Upper lobe of right lung (tissue), 1 donor: Measurements from ENCODE around the gene PRMT6. TPM values are rescaled to one million over a fixed set of nuclear protein-coding genes. Genes with fewer than 3 reads are reported as not detected.
"Not testable (repeated sequence)": the region's sequence is repeated elsewhere in the genome, so short reads cannot be mapped to it uniquely, and the experiment has no call there.

Source experiments
- ATAC-seq: fragments of 200-7000 bp; cut with Tn5 transposase; one replicate; pipeline ENCODE4 v1.9.1; 2020; ENCODE audit warnings: mild to moderate bottlenecking, moderate library complexity
- DNase-seq: peaks from one replicate; pipeline ENCODE4 v3.0.0-alpha.2; 2020
- H3K27ac ChIP-seq: fragments of 200-600 bp; one replicate; pipeline ENCODE4 v1.8.0; 2022
- H3K27me3 ChIP-seq: fragments of 200-600 bp; one replicate; pipeline ENCODE4 v1.8.0; 2022; ENCODE audit warnings: mild to moderate bottlenecking
- H3K36me3 ChIP-seq: fragments of 200-600 bp; one replicate; pipeline ENCODE4 v1.8.0; 2022
- H3K4me1 ChIP-seq: fragments of 200-600 bp; one replicate; pipeline ENCODE4 v1.8.0; 2022
- H3K4me3 ChIP-seq: fragments of 200-600 bp; one replicate; pipeline ENCODE4 v1.8.0; 2022; ENCODE audit warnings: mild to moderate bottlenecking
- H3K9me3 ChIP-seq: fragments of 200-600 bp; one replicate; pipeline ENCODE4 v1.8.0; 2022
- intact Hi-C: fragments of 100-400 bp; cut with DNase I; formaldehyde crosslinking; loops from one replicate; pipeline ENCODE4 v1.11.0; 2022
- total RNA-seq: library from RNA; stranded (reverse); fragmentation: NEBNext Ultra II Directional; extraction: Animal tissue kit (Norgen Biotek cat#: 25700); gene quantifications from one replicate; pipeline ENCODE4 v1.2.1, GENCODE V29; 2021
- TF ChIP-seq, protein P1 (sequence below): fragments of 200-600 bp; IDR thresholded peaks from one replicate; pipeline ENCODE4 v1.8.0; 2022; ENCODE audit warnings: antibody characterized with exemption
- donor health status: DM: no; HTN: yes; CAD: no; lungs with severe emphysema.

PRMT6 gene
- total RNA-seq, 1 donor from 2014 or later = 11.1 TPM

DNA sequence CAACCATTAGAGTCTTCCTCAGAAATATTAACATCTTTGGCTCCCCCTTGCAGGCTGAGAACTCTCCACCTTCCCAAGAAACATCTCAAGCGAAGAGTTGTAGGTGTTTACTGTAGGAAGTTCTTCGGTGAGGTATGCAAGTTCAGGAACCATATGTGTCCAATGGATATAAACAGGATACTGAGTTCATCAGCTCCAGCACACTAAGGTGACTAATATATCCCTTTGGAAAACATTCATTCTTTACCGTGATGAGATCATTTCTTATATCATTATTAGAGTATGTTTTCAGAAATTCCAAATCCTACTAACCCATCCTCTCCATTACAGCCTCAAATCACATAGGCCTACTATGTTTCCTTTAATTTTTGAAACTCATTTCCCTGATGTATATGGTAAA is 37.3 kb upstream of the PRMT6 start:
- no peak for DNase-seq
- H3K27ac ChIP-seq = no peak overlapping the region
- H3K9me3 ChIP-seq = no peaks in the 10 kb centered on the region
- no peak overlapping the region for H3K4me3 ChIP-seq
- ATAC-seq = no peak
- H3K4me1 ChIP-seq = no peaks in the 10 kb centered on the region
- no peaks in the 10 kb centered on the region for H3K27me3 ChIP-seq
- TF ChIP-seq, protein P1, sequence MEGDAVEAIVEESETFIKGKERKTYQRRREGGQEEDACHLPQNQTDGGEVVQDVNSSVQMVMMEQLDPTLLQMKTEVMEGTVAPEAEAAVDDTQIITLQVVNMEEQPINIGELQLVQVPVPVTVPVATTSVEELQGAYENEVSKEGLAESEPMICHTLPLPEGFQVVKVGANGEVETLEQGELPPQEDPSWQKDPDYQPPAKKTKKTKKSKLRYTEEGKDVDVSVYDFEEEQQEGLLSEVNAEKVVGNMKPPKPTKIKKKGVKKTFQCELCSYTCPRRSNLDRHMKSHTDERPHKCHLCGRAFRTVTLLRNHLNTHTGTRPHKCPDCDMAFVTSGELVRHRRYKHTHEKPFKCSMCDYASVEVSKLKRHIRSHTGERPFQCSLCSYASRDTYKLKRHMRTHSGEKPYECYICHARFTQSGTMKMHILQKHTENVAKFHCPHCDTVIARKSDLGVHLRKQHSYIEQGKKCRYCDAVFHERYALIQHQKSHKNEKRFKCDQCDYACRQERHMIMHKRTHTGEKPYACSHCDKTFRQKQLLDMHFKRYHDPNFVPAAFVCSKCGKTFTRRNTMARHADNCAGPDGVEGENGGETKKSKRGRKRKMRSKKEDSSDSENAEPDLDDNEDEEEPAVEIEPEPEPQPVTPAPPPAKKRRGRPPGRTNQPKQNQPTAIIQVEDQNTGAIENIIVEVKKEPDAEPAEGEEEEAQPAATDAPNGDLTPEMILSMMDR = no peak
- intact Hi-C loops = no loop called here
- H3K36me3 ChIP-seq = no peaks in the 10 kb centered on the region

DNA sequence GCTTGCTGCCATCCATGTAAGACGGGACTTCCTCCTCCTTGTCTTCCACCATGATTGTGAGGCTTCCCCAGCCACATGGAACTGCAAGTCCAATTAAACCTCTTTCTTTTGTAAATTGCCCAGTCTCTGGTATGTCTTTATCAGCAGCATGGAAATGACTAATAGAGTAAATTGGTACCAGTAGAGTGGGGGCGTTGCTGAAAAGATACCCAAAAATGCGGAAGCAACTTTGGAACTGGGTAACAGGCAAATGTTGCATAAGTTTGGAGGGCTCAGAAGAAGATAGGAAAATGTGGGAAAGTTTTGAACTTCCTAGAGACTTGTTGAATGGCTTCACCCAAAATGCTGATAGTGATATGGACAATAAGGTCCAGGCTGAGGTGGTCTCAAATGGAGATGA is 17.6 kb upstream of the PRMT6 start:
- H3K4me3 ChIP-seq, H3K27me3 ChIP-seq, H3K27ac ChIP-seq, H3K9me3 ChIP-seq, H3K4me1 ChIP-seq, H3K36me3 ChIP-seq, ATAC-seq, intact Hi-C loops, DNase-seq: not testable (repeated sequence)

DNA sequence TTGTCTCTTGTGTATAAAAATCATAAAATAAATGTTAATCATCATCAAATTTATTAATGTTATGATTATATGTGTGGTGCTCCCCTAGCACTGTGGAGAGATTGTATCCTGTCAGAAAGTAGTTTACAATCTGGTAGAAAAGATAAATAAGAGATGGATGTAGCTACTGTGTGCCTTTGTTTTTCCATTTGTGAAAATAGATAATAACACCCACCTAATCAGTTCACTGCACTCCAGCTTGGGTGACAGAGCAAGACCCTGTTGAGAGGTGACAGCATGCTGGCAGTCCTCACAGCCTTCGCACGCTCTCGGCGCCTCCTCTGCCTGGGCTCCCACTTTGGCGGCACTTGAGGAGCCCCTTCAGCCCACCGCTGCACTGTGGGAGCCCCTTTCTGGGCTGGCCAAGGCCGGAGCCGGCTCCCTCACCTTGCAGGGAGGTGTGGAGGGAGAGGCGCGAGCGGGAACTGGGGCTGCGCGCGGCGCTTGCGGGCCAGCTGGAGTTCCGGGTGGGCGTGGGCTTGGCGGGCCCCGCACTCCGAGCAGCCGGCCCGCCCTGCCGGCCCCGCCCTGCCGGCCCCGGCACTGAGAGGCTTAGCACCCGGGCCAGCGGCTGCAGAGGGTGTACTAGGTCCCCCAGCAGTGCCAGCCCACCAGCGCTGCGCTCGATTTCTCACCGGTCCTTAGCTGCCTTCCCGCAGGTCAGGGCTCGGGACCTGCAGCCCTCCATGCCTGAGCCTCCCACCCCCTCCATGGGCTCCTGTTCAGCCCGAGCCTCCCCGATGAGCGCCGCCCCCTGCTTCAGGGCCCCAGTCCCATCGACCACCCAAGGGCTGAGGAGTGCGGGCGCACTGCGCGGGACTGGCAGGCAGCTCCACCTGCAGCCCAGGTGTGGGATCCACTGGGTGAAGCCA is 11.9 kb upstream of the PRMT6 start:
- H3K27ac ChIP-seq, H3K27me3 ChIP-seq, DNase-seq, H3K4me1 ChIP-seq, H3K36me3 ChIP-seq, intact Hi-C loops, H3K4me3 ChIP-seq, H3K9me3 ChIP-seq, ATAC-seq: not testable (repeated sequence)

DNA sequence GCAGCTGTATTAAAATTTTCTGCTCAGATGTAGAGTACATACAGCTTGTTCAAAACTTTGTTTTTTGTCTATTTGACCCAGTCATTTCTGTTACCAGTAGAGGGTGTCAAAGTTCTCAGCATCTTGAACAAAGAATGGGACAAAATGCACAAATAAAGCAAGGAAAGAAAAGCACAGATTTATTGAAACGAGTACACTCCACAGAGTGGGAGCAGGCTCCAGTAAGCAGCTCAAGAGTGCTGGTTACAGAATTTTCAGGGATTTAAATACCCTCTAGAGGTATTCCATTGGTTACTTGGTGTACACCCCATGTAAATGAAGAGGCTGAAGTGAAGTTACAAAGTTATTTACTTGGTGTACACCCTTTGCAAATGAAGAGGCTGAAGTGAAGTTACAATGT is 8.9 kb upstream of the PRMT6 start:
- TF ChIP-seq, protein P1 = no peak
- intact Hi-C loops = no loop called here
- Histone ChIP-seq H3K4me3 (no peak overlapping the region), H3K4me1 (no peaks in the 10 kb centered on the region), H3K36me3 (no peaks in the 10 kb centered on the region), H3K27me3 (no peaks in the 10 kb centered on the region), H3K27ac (no peak overlapping the region), H3K9me3 (no peaks in the 10 kb centered on the region)
- no peak for DNase-seq
- no peak for ATAC-seq

DNA sequence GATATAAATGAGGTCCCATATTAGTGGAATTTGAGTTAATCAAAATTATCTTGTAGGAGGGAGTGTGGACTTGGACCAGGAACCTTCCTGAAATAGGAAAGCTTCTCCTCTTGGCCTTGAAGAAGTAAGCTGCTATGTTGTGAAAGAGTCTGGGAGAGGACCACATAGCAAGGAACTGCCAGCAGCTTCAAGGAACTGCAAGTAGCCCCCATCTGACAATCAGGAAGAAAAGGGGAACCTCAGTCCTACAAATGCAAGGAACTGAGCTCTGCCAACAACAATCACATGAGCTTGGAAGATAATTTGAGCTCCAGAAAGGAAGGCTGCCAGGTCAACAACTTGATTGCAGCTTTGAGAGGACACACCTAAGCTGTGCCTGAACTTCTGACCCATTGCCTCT is 8.2 kb upstream of the PRMT6 start:
- H3K9me3 ChIP-seq = no peaks in the 10 kb centered on the region
- intact Hi-C loops = no loop called here
- ATAC-seq = peak; percentile 50

DNA sequence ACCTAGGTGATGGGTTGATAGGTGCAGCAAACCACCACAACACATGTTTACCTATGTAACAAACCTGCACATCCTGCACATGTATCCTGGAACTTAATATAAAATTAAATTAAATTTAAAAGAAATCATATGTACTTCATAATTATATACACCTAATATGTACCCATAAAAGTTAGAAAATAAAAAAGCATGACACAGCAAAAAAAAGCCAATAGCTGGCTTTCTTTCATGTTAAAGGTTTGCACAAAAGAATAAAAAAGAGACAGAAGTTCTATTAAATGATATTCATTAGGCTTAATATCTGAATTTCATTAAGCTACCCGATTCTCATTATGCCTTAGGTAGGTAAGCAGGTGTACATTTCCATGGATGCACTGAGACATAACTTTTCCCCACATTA is 5.2 kb upstream of the PRMT6 start:
- intact Hi-C loops = no loop called here
- no peaks in the 10 kb centered on the region for H3K4me1 ChIP-seq
- H3K9me3 ChIP-seq = no peaks in the 10 kb centered on the region
- no peak for ATAC-seq
- H3K27me3 ChIP-seq = no peaks in the 10 kb centered on the region
- no peak for DNase-seq
- TF ChIP-seq, protein P1 = no peak
- H3K36me3 ChIP-seq = no peaks in the 10 kb centered on the region
- H3K27ac ChIP-seq = no peak overlapping the region
- H3K4me3 ChIP-seq = no peak overlapping the region

More for the DNA sequence above, 8.2 kb upstream of the PRMT6 start:
- TF ChIP-seq, protein P1 = no peak
- no peaks in the 10 kb centered on the region for H3K36me3 ChIP-seq
- no peak for DNase-seq
- H3K4me3 ChIP-seq = no peak overlapping the region
- H3K27ac ChIP-seq = no peak overlapping the region
- no peaks in the 10 kb centered on the region for H3K27me3 ChIP-seq
- H3K4me1 ChIP-seq = no peaks in the 10 kb centered on the region

DNA sequence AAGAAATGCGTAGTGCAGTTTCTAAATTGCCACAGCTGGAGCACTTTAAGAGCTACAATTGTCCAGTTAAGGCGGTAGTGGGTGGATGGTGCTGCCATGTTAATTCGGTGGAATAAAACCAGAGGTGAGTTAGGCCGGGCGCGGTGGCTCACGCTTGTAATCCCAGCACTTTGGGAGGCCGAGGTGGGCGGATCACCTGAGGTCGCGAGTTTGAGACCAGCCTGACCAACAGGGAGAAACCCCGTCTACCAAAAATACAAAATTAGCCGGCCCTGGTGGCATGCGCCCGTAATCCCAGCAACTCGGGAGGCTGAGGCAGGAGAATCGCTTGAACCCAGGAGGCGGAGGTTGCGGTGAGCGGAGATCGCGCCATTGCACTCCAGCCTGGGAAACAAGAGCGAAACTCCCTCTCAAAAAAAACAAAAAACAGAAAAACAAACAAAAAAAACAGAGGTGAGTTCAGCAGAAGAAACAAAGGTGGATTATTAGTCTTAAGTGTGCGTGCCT is 502 bp upstream of the PRMT6 start:
- H3K9me3 ChIP-seq, H3K27me3 ChIP-seq, DNase-seq, intact Hi-C loops, ATAC-seq: not testable (repeated sequence)
- H3K4me3 ChIP-seq = peak overlapping the region; percentile 74
- peak overlapping the region; percentile 86 for H3K27ac ChIP-seq
- peaks cover 11% of the 10 kb centered on the region for H3K36me3 ChIP-seq
- H3K4me1 ChIP-seq = peaks cover 15% of the 10 kb centered on the region
